Uterus (tissue), 2 donors: Measurements from ENCODE around the gene HIBCH.

Experiments
- POLR2A ChIP-seq, 2 donors: fragments of 450-650 bp; IDR thresholded peaks; one replicate each; pipeline ENCODE4 v1.6.1; 2016; ENCODE audit warnings: antibody characterized with exemption in 2 of 2, mild to moderate bottlenecking in 1 of 2, moderate library complexity in 1 of 2
- TF ChIP-seq, protein P1 (sequence below), 4 experiments: fragments of 200-600 bp in 2 of 4; fragments of 450-650 bp in 2 of 4; sonication (generic) in 2 of 4; IDR thresholded peaks; one replicate each; pipeline ENCODE4 v1.5.1; 2016 to 2019; ENCODE audit warnings: antibody characterized with exemption in 4 of 4, mild to moderate bottlenecking in 2 of 4, moderate library complexity in 1 of 4

DNA sequence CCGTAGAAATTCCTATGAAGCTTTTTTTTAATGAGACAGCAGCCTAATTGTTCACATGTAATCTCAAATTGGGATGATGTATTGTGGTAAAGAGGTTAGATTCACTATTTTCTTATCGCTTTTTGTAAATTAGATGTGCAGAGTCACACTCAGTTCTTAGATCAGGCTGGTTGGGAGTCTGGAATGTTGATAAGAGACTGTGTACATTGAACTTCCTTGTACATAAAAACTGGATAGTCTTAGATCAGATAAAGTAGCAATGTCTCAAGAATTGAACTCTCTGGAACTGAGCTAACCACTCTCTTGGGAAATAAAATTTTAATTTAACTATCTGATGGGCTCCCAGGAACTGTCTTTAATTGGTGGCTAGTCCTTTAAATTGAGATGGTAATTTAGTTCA is 149.0 kb downstream of the HIBCH start:
- TF ChIP-seq, protein P1, sequence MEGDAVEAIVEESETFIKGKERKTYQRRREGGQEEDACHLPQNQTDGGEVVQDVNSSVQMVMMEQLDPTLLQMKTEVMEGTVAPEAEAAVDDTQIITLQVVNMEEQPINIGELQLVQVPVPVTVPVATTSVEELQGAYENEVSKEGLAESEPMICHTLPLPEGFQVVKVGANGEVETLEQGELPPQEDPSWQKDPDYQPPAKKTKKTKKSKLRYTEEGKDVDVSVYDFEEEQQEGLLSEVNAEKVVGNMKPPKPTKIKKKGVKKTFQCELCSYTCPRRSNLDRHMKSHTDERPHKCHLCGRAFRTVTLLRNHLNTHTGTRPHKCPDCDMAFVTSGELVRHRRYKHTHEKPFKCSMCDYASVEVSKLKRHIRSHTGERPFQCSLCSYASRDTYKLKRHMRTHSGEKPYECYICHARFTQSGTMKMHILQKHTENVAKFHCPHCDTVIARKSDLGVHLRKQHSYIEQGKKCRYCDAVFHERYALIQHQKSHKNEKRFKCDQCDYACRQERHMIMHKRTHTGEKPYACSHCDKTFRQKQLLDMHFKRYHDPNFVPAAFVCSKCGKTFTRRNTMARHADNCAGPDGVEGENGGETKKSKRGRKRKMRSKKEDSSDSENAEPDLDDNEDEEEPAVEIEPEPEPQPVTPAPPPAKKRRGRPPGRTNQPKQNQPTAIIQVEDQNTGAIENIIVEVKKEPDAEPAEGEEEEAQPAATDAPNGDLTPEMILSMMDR (IDR thresholded peaks at IDR 0.05) = no peak
- no peak for TF ChIP-seq POLR2A (IDR thresholded peaks at IDR 0.05)
